AML-193 (cell line): ENCODE results near the gene ARHGEF4.
"Not testable (repeated sequence)": the region's sequence is repeated elsewhere in the genome, so short reads cannot be mapped to it uniquely, and the experiment has no call there.

Experiments used
- DNase-seq, 2 experiments: peaks; one replicate each; lab custom pipeline; 2025; lab: John Stamatoyannopoulos, UW

The ARHGEF4 gene

GRCh38 chr2:131052741-131053263 lies 216.1 kb downstream of the ARHGEF4 start:
- no peak for DNase-seq

- no peak for DNase-seq
Observed at GRCh38 chr2:131054488-131054887, 217.8 kb downstream of the ARHGEF4 start.

- no peak for DNase-seq
Observed at GRCh38 chr2:131055169-131056065, 218.7 kb downstream of the ARHGEF4 start.

GRCh38 chr2:131056204-131056931 lies 219.7 kb downstream of the ARHGEF4 start:
- no peak for DNase-seq

- no peak for DNase-seq
Observed at GRCh38 chr2:131056932-131057287, 220.2 kb downstream of the ARHGEF4 start.

GRCh38 chr2:131058214-131058843 lies 221.6 kb downstream of the ARHGEF4 start:
- DNase-seq: no peak

GRCh38 chr2:131058920-131059319 lies 222.2 kb downstream of the ARHGEF4 start:
- DNase-seq: no peak

GRCh38 chr2:131063501-131064283 lies 227.0 kb downstream of the ARHGEF4 start:
- no peak for DNase-seq

- no peak for DNase-seq
Observed at GRCh38 chr2:131064589-131065512, 228.1 kb downstream of the ARHGEF4 start.

GRCh38 chr2:131067465-131068125 lies 230.9 kb downstream of the ARHGEF4 start:
- DNase-seq: no peak

GRCh38 chr2:131068172-131068571 lies 231.5 kb downstream of the ARHGEF4 start:
- not testable (repeated sequence) for DNase-seq

GRCh38 chr2:131075578-131075977 lies 238.9 kb downstream of the ARHGEF4 start:
- not testable (repeated sequence) for DNase-seq

GRCh38 chr2:131076707-131077106 lies 240.0 kb downstream of the ARHGEF4 start:
- DNase-seq: no peak

GRCh38 chr2:131077182-131077846 lies 240.6 kb downstream of the ARHGEF4 start:
- DNase-seq: no peak

- no peak for DNase-seq
Observed at GRCh38 chr2:131077966-131078365, 241.3 kb downstream of the ARHGEF4 start.

- DNase-seq: not testable (repeated sequence)
Observed at GRCh38 chr2:131079931-131080330, 243.2 kb downstream of the ARHGEF4 start.

- no peak for DNase-seq
Observed at GRCh38 chr2:131081190-131081589, 244.5 kb downstream of the ARHGEF4 start.

- DNase-seq: no peak
Observed at GRCh38 chr2:131085646-131086045, 248.9 kb downstream of the ARHGEF4 start.

- DNase-seq: no peak
Observed at GRCh38 chr2:131092458-131093005, 255.8 kb downstream of the ARHGEF4 start.
